Sigmoid colon (tissue), 7 donors: ENCODE data around the gene MUC21. TPM values are rescaled to one million over a fixed set of nuclear protein-coding genes. Genes with fewer than 3 reads are reported as not detected.
"Not testable (repeated sequence)": the region's sequence is repeated elsewhere in the genome, so short reads cannot be mapped to it uniquely, and the experiment has no call there.

Experiments used
- DNase-seq: peaks from one replicate; pipeline ENCODE4 v3.0.0-alpha.2; 2019
- H3K27ac ChIP-seq, 4 donors: fragments of 200-600 bp; sonication (generic); one replicate each; pipeline ENCODE4 v1.5.1; 2016 to 2019; ENCODE audit warnings: mild to moderate bottlenecking in 1 of 4
- H3K27me3 ChIP-seq, 3 donors: fragments of 200-600 bp; sonication (generic); one replicate each; pipeline ENCODE4 v1.5.1; 2019; ENCODE audit warnings: mild to moderate bottlenecking in 1 of 3
- H3K36me3 ChIP-seq, 4 donors: fragments of 200-600 bp; sonication (generic); one replicate each; pipeline ENCODE4 v1.5.1; 2016 to 2019
- H3K4me1 ChIP-seq, 4 donors: fragments of 200-600 bp; sonication (generic); one replicate each; pipeline ENCODE4 v1.5.1; 2017 to 2019
- H3K4me3 ChIP-seq, 4 donors: fragments of 200-600 bp; sonication (generic); one replicate each; pipeline ENCODE4 v1.5.1; 2017 to 2019; ENCODE audit warnings: mild to moderate bottlenecking in 2 of 4, moderate library complexity in 1 of 4
- H3K9me3 ChIP-seq, 4 donors: fragments of 200-600 bp in 3 of 4; sonication (generic) in 3 of 4; one replicate each; pipeline versions ENCODE4 v1.5.1 to v1.6.1; 2013 to 2019
- EP300 ChIP-seq, 4 donors: sonication (generic); formaldehyde crosslinking; IDR thresholded peaks; one replicate each; pipeline ENCODE4 v1.6.1; 2017; ENCODE audit warnings: antibody characterized with exemption in 4 of 4
- POLR2A ChIP-seq, 2 donors: fragments of 450-650 bp; IDR thresholded peaks; one replicate each; pipeline ENCODE4 v1.6.1; 2016; ENCODE audit warnings: antibody characterized with exemption in 2 of 2, mild to moderate bottlenecking in 2 of 2, moderate library complexity in 2 of 2
- POLR2AphosphoS5 ChIP-seq, 4 donors: sonication (generic); formaldehyde crosslinking; IDR thresholded peaks; one replicate each; pipeline ENCODE4 v1.6.1; 2017; ENCODE audit warnings: antibody characterized with exemption in 4 of 4
- WGBS, 2 donors: extraction: QIAGEN DNeasy Blood & Tissue Kit; methylation state at CpG; one replicate each; pipeline ENCODE4 v1.1.7; 2013; 5-methylcytosine and 5-hydroxymethylcytosine counted together
- intact Hi-C: fragments of 100-400 bp; cut with DNase I; formaldehyde crosslinking; loops from one replicate; pipeline ENCODE4 v1.15.1; 2023
- polyA plus RNA-seq, 3 donors: library from polyadenylated mRNA; stranded (reverse); fragments of 200-250 nt; gene quantifications; one replicate each; pipeline ENCODE4 v1.2.3, GENCODE V29; 2013
- total RNA-seq, 4 donors: library from RNA; depleted of rRNA; stranded (reverse); fragments of >200 nt; gene quantifications; one replicate each; pipeline ENCODE4 v1.1.0, GENCODE V29; 2016
- TF ChIP-seq, protein P1 (sequence below), 4 experiments: fragments of 450-650 bp in 3 of 4; fragments of 200-600 bp in 1 of 4; IDR thresholded peaks; one replicate each; pipeline ENCODE4 v1.5.1; 2016 to 2019; ENCODE audit warnings: antibody characterized with exemption in 4 of 4, mild to moderate bottlenecking in 3 of 4, moderate library complexity in 2 of 4
- donor health status: healthy with polysubstance abuse.
- donor health status: Bipolar disorder and iron deficiency.
- donor health status: healthy.

Gene MUC21
- total and polyA plus RNA-seq, 7 donors, result 0.19 to 1.2 TPM; not detected in 5

DNA sequence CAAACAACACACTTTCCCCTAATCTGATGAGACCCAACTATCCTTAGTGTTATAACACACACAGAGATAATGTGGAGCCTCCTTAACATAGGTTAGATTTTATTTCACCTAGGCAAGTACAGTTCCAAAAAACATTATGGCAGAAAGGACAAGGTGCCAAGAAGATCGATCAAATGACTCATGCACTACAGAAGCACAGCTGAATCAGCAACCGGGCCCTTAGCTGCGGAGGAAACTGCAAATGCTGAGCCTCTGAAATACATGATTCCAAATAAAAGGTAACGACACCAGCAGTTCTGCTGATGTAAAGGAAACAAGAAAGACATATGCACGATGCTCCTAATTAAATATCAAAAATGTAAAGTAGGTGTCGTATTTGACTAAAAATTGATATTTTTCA lies 19.9 kb upstream of the MUC21 start:
- no peaks in the 10 kb centered on the region for H3K9me3 ChIP-seq
- TF ChIP-seq POLR2A (IDR thresholded peaks at IDR 0.05) (no peak), EP300 (IDR thresholded peaks at IDR 0.05) (no peak), POLR2AphosphoS5 (IDR thresholded peaks at IDR 0.05) (no peak)
- TF ChIP-seq, protein P1, sequence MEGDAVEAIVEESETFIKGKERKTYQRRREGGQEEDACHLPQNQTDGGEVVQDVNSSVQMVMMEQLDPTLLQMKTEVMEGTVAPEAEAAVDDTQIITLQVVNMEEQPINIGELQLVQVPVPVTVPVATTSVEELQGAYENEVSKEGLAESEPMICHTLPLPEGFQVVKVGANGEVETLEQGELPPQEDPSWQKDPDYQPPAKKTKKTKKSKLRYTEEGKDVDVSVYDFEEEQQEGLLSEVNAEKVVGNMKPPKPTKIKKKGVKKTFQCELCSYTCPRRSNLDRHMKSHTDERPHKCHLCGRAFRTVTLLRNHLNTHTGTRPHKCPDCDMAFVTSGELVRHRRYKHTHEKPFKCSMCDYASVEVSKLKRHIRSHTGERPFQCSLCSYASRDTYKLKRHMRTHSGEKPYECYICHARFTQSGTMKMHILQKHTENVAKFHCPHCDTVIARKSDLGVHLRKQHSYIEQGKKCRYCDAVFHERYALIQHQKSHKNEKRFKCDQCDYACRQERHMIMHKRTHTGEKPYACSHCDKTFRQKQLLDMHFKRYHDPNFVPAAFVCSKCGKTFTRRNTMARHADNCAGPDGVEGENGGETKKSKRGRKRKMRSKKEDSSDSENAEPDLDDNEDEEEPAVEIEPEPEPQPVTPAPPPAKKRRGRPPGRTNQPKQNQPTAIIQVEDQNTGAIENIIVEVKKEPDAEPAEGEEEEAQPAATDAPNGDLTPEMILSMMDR (IDR thresholded peaks at IDR 0.05), result no peak
- intact Hi-C loops, result loop anchor here (5.0 kb wide), 1 partner anchor 279 kb away; no protein-coding TSS in a partner anchor
- H3K27me3 ChIP-seq, result peaks cover 0 to 22% (median 0%) of the 10 kb centered on the region in 3 donors
- H3K27ac ChIP-seq, result no peak overlapping the region
- H3K4me3 ChIP-seq, result no peak overlapping the region
- no peak for DNase-seq
- WGBS, 2 donors, result 83 to 87% methylated on average over 6 of the region's 6 CpGs
- no peaks in the 10 kb centered on the region for H3K4me1 ChIP-seq
- H3K36me3 ChIP-seq, result no peaks in the 10 kb centered on the region

DNA sequence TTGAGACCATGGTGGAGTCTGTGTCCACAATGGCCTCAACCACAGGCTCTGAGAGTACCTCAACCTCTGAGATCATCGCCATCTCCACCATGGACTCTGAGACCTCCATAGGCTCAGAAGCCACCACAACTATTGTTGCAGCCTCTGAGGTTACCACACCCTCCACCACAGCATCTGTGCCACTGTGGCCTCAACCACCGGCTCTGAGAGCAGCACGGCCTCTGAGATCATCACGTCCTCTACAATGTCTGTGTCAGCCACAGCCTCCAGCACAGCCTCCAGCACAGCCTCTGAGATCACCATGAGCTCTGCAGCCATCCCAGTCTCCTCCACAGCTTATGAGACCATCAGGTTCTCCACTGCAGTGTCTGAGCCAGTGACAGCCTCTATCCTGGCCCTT lies 19.4 kb upstream of the MUC21 start:
- H3K27me3 ChIP-seq, result peaks cover 0 to 18% (median 0%) of the 10 kb centered on the region in 3 donors
- H3K4me3 ChIP-seq, result no peak overlapping the region
- no peaks in the 10 kb centered on the region for H3K36me3 ChIP-seq
- intact Hi-C loops, result loop anchor here (5.0 kb wide), 1 partner anchor 278 kb away; no protein-coding TSS in a partner anchor
- H3K9me3 ChIP-seq, result no peaks in the 10 kb centered on the region
- no peak for DNase-seq
- no peaks in the 10 kb centered on the region for H3K4me1 ChIP-seq
- H3K27ac ChIP-seq, result no peak overlapping the region
- WGBS, 2 donors, result 68 to 88% methylated on average over 4 of the region's 4 CpGs
- TF ChIP-seq POLR2A (IDR thresholded peaks at IDR 0.05) (no peak), EP300 (IDR thresholded peaks at IDR 0.05) (no peak), POLR2AphosphoS5 (IDR thresholded peaks at IDR 0.05) (no peak)
- TF ChIP-seq, protein P1 (IDR thresholded peaks at IDR 0.05), result no peak

DNA sequence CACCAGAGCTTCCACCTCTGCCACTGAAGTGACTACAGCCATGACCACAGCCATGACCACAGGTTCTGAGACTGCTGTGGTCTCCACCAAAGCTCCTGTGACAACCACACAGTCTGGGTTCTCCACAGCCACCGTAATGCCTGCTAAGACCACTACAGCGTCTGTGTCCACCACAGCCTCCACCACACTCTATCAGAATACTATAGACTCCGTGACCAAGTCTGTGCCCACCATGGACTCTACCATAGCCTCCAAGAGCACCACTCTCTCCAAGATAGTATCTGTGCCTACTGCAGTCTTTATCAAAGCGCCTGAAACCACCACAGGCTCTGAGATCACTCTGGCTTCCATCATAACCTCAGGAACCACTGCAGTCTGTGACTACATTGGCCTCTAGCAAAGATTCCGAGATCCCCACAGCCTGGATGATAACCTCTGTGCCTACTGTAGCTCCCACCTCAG lies 18.3 kb upstream of the MUC21 start:
- TF ChIP-seq POLR2AphosphoS5 (IDR thresholded peaks at IDR 0.05) (no peak), EP300 (IDR thresholded peaks at IDR 0.05) (no peak), POLR2A (IDR thresholded peaks at IDR 0.05) (no peak)
- TF ChIP-seq, protein P1 (IDR thresholded peaks at IDR 0.05), result no peak

DNA sequence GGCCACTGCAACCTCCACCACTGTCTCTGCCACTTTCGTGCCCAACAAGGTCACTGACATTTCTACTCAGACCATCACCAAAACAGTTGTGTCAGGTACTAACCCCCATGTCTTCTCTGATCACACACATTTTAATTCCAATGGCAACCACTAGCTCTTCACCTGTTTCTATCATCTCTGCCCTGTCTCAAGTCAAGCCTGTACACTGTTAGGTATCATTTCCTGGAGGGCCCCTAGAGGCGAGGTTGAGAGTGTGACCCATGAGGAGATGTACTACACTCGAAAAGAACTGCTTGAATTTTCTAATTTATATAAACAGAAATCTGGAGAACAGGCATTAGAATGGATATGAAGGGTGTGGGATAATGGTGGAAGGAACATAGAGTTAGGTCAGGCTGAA lies 17.4 kb upstream of the MUC21 start:
- Histone ChIP-seq H3K27ac (no peak overlapping the region), H3K9me3 (no peaks in the 10 kb centered on the region), H3K4me1 (no peaks in the 10 kb centered on the region), H3K36me3 (no peaks in the 10 kb centered on the region), H3K27me3 (peaks cover 0 to 10% (median 0%) of the 10 kb centered on the region in 3 donors), H3K4me3 (no peak overlapping the region)
- TF ChIP-seq EP300 (IDR thresholded peaks at IDR 0.05) (no peak), POLR2A (IDR thresholded peaks at IDR 0.05) (no peak), POLR2AphosphoS5 (IDR thresholded peaks at IDR 0.05) (no peak)
- TF ChIP-seq, protein P1 (IDR thresholded peaks at IDR 0.05), result no peak
- no peak for DNase-seq
- WGBS, 2 donors, result 57 to 63% methylated on average over 3 of the region's 3 CpGs
- intact Hi-C loops, result no loop called here

More for the DNA sequence above, 18.3 kb upstream of the MUC21 start:
- no peaks in the 10 kb centered on the region for H3K4me1 ChIP-seq
- intact Hi-C loops, result no loop called here
- H3K4me3 ChIP-seq, result no peak overlapping the region
- H3K27me3 ChIP-seq, result peaks cover 0 to 10% (median 0%) of the 10 kb centered on the region in 3 donors
- no peak for DNase-seq
- H3K9me3 ChIP-seq, result no peaks in the 10 kb centered on the region
- no peak overlapping the region for H3K27ac ChIP-seq
- 72 to 79% methylated on average over 5 of the region's 5 CpGs for WGBS, 2 donors
- H3K36me3 ChIP-seq, result no peaks in the 10 kb centered on the region

DNA sequence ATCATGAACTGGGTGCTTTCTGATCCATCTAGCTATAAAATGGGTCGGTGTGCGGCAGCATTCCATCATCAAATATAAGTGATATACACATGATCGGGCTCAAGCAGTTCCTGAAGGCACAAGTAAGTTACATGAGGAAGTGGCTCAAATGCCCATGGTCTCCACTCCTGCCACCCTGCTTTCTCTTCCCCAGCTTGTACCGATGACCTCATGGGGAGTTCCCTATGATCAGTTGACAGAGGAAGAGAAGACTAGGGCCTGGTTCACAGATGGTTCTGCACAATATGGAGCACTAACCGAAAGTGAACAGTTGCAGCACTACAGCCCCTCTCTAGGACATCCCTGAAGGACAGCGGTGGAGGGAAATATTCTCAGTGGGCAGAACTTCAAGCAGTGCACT lies 14.3 kb upstream of the MUC21 start:
- H3K4me3 ChIP-seq, H3K36me3 ChIP-seq, H3K27me3 ChIP-seq, DNase-seq, intact Hi-C loops, H3K9me3 ChIP-seq, H3K27ac ChIP-seq, H3K4me1 ChIP-seq: not testable (repeated sequence)
- whole genome bisulfite sequencing, 2 donors, result 91 to 93% methylated on average over 6 of the region's 6 CpGs
